HEK293 (cell line): ENCODE data around the gene CROT.

Experiments used
- CTCF ChIA-PET: fragments of 350-600 bp; formaldehyde crosslinking; extraction: SDS; loops from one replicate; lab custom pipeline; 2021; ENCODE audit warnings: antibody characterized with exemption; lab: Yijun Ruan, JAX
- POLR2A ChIA-PET: fragments of 300-600 bp; formaldehyde crosslinking; extraction: SDS; loops from one replicate; lab custom pipeline; 2020; ENCODE audit warnings: antibody characterized with exemption, inconsistent platforms; lab: Yijun Ruan, JAX
- H3K27ac ChIP-seq: fragments of 200-500 bp; sonication (Bioruptor generic); 2 replicates; pipeline ENCODE4 v1.5.1; 2014; ENCODE audit warnings: low read depth, low read length, control low read depth, inconsistent platforms; ENCODE audit errors: extremely low read depth
- H3K36me3 ChIP-seq, 2 experiments: fragments of 200-500 bp in 1 of 2; sonication (Bioruptor generic) in 1 of 2; 1 replicate in 1 of 2; 2 replicates in 1 of 2; pipeline ENCODE4 v1.5.1; 2014 to 2017; ENCODE audit warnings: inconsistent platforms in 2 of 2, low read length in 2 of 2; ENCODE audit not compliant: control insufficient read depth in 2 of 2, insufficient read depth in 1 of 2
- H3K4me1 ChIP-seq: fragments of 200-500 bp; sonication (Bioruptor generic); 2 replicates; pipeline ENCODE4 v1.5.1; 2014; ENCODE audit warnings: mild to moderate bottlenecking, low read length, inconsistent platforms; ENCODE audit not compliant: control insufficient read depth, insufficient read depth
- H3K4me3 ChIP-seq: 2 replicates; pipeline ENCODE4 v1.5.1; 2011; ENCODE audit warnings: low read depth, mild to moderate bottlenecking, control low read depth, low read length, moderate library complexity
- H3K9me3 ChIP-seq: fragments of 200-500 bp; sonication (Bioruptor generic); 2 replicates; pipeline ENCODE4 v1.5.1; 2014; ENCODE audit warnings: low read depth, low read length, inconsistent platforms; ENCODE audit not compliant: control insufficient read depth, insufficient read depth
- GFI1B ChIP-seq: fragments of 450-650 bp; formaldehyde crosslinking; IDR thresholded peaks from 2 replicates; pipeline ENCODE4 v1.5.1; 2016; ENCODE audit warnings: missing biosample characterization, missing genetic modification characterization
- GLIS2 ChIP-seq: fragments of 450-650 bp; formaldehyde crosslinking; IDR thresholded peaks from 2 replicates; pipeline ENCODE4 v1.5.1; 2016; ENCODE audit warnings: missing biosample characterization, missing genetic modification characterization
- HOXC10 ChIP-seq: sonication (generic); formaldehyde crosslinking; IDR thresholded peaks from 2 replicates; pipeline ENCODE4 v1.8.1; 2023; ENCODE audit warnings: mild to moderate bottlenecking, missing genetic modification reagents
- KLF8 ChIP-seq: fragments of 450-650 bp; formaldehyde crosslinking; IDR thresholded peaks from 2 replicates; pipeline ENCODE4 v1.5.1; 2016; ENCODE audit warnings: missing biosample characterization, missing genetic modification characterization
- YY1 ChIP-seq: fragments of 450-650 bp; formaldehyde crosslinking; IDR thresholded peaks from 2 replicates; pipeline ENCODE4 v1.5.1; 2018; ENCODE audit warnings: missing biosample characterization, missing genetic modification characterization
- ZNF138 ChIP-seq: fragments of 450-650 bp; formaldehyde crosslinking; IDR thresholded peaks from 2 replicates; pipeline ENCODE4 v1.5.1; 2016; ENCODE audit warnings: missing biosample characterization, missing genetic modification characterization, borderline replicate concordance
- ZNF175 ChIP-seq: fragments of 450-650 bp; formaldehyde crosslinking; IDR thresholded peaks from 2 replicates; pipeline ENCODE4 v1.5.1; 2016; ENCODE audit warnings: missing biosample characterization, missing genetic modification characterization
- ZNF23 ChIP-seq: fragments of 450-650 bp; formaldehyde crosslinking; IDR thresholded peaks from 2 replicates; pipeline ENCODE4 v1.5.1; 2016; ENCODE audit warnings: missing biosample characterization, missing genetic modification characterization, borderline replicate concordance
- ZNF239 ChIP-seq: fragments of 450-650 bp; formaldehyde crosslinking; IDR thresholded peaks from 2 replicates; pipeline ENCODE4 v1.5.1; 2016; ENCODE audit warnings: missing biosample characterization, missing genetic modification characterization
- ZNF600 ChIP-seq: fragments of 450-650 bp; formaldehyde crosslinking; IDR thresholded peaks from 2 replicates; pipeline ENCODE4 v1.5.1; 2016; ENCODE audit warnings: missing biosample characterization, missing genetic modification characterization
- ZNF660 ChIP-seq: fragments of 450-650 bp; IDR thresholded peaks from 2 replicates; pipeline ENCODE4 v1.5.1; 2018; ENCODE audit warnings: missing biosample characterization, mild to moderate bottlenecking, missing genetic modification characterization
- ZNF707 ChIP-seq: fragments of 450-650 bp; formaldehyde crosslinking; IDR thresholded peaks from 2 replicates; pipeline ENCODE4 v1.5.1; 2016; ENCODE audit warnings: missing biosample characterization, missing genetic modification characterization
- ZNF776 ChIP-seq: fragments of 450-650 bp; formaldehyde crosslinking; IDR thresholded peaks from 2 replicates; pipeline ENCODE4 v1.5.0; 2017; ENCODE audit warnings: missing biosample characterization, missing genetic modification characterization, borderline replicate concordance
- TF ChIP-seq, protein P1 (sequence below): fragments of 450-650 bp; formaldehyde crosslinking; IDR thresholded peaks from 2 replicates; pipeline ENCODE4 v1.5.1; 2016; ENCODE audit warnings: missing biosample characterization, missing genetic modification characterization
- TF ChIP-seq, protein P2 (sequence below): fragments of 450-650 bp; IDR thresholded peaks from 2 replicates; pipeline ENCODE4 v1.5.1; 2018; ENCODE audit warnings: missing biosample characterization, mild to moderate bottlenecking, missing genetic modification characterization
- TF ChIP-seq, protein P3 (sequence below): fragments of 450-650 bp; formaldehyde crosslinking; IDR thresholded peaks from 2 replicates; pipeline ENCODE4 v1.5.1; 2016; ENCODE audit warnings: missing biosample characterization, missing genetic modification characterization

Gene CROT

DNA sequence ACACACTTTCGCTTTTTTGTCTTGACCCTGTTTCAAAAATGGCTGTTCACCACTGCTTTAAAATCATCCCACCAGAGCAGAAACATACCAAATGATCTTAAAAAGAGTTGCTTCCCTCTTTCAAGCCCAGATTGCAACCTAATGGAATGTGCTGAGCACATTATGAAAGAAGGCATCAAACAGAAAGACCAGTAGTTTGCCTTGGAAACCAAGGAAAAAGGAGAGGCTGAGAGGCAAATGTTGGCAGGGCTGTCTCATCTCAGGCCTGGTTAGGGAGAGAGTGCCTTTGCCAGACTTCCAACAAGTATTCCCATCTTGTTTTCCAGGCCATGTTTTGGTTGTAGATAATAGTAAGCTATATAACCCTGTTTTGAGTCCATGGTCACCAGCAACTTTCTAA is 65.7 kb downstream of the CROT start:
- TF ChIP-seq YY1 (tag by site-specific recombination) (no peak), ZNF707 (tag by site-specific recombination) (no peak)
- no peaks in the 10 kb centered on the region for H3K36me3 ChIP-seq
- ChIA-PET POLR2A (no interaction called here), CTCF (interaction anchor here (9.6 kb wide), 1 partner anchor 95 kb away, joined by 163 read pairs; no protein-coding TSS in a partner anchor)
- no peaks in the 10 kb centered on the region for H3K4me1 ChIP-seq
- H3K27ac ChIP-seq: no peak overlapping the region
- no peak overlapping the region for H3K4me3 ChIP-seq
- no peaks in the 10 kb centered on the region for H3K9me3 ChIP-seq

DNA sequence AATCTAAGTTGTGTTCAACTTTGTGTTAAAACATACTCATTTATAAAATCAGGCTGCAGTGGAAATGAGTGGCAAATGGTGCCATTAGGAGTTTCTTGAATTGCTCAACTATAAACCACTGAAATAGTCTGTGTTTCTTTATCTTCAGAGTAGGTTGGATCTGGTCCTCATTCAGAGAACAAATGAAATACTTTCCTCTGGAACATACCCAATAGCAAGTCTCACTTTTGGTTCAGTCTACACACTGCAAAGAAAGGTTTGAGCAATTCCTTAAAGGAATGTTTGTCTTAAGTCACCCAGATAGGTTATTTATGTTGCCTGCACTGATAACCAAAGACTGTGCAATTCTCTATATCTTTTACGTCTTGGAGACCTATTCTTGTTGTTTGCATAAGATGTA is 67.6 kb downstream of the CROT start:
- no peaks in the 10 kb centered on the region for H3K9me3 ChIP-seq
- no peaks in the 10 kb centered on the region for H3K4me1 ChIP-seq
- POLR2A ChIA-PET: no interaction called here
- CTCF ChIA-PET: interaction anchor here (0.6 to 9.6 kb wide), 3 partner anchors 25 to 486 kb away, joined by 3 to 163 read pairs (median 6); no protein-coding TSS in a partner anchor
- no peak overlapping the region for H3K27ac ChIP-seq
- no peaks in the 10 kb centered on the region for H3K36me3 ChIP-seq
- no peak overlapping the region for H3K4me3 ChIP-seq
- TF ChIP-seq ZNF23: no peak
- TF ChIP-seq, all 188 proteins: peak for 0

DNA sequence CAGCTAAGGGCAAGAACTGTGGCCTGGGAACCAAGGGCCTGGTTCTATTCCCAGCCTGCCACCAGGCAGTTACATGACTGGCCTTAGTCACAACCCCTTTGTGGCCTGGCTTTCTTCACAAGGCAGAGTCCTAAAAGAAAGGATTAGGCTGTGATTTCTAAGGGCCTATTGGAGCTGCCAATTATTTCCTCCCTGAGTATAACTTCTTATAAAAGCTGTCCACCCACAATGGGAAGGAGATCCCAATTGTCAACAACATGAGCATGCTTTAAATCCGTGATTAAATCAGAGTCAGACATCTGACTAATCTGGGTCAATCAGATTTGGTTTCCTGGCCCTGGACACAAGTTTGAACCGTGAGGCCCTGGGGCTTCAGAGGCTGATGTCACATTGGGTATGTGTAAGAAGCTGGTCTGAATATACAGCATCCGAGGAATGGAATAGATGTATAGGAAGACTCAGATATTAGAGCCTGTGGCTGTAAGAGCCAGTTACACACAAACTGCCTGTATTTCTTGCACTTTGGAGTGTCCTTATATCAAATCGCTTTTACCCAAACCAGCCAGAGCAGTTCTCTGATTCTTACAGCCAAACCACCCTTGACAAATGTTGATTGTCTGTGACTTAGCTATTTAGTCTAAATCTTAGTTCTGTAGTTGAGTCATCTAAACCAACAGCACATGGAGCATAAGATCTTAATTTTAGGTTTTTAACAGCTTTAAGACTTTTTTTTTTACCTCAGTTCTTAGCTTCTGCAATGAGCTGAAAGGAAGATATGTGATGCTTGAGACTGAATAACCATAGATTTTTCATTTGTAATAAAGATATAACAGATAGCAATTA is 68.7 kb downstream of the CROT start:
- Histone ChIP-seq H3K9me3 (no peaks in the 10 kb centered on the region), H3K36me3 (no peaks in the 10 kb centered on the region), H3K4me1 (no peaks in the 10 kb centered on the region), H3K27ac (no peak overlapping the region), H3K4me3 (no peak overlapping the region)
- no peak for TF ChIP-seq ZNF660 (tag by site-specific recombination)
- TF ChIP-seq, protein P1, sequence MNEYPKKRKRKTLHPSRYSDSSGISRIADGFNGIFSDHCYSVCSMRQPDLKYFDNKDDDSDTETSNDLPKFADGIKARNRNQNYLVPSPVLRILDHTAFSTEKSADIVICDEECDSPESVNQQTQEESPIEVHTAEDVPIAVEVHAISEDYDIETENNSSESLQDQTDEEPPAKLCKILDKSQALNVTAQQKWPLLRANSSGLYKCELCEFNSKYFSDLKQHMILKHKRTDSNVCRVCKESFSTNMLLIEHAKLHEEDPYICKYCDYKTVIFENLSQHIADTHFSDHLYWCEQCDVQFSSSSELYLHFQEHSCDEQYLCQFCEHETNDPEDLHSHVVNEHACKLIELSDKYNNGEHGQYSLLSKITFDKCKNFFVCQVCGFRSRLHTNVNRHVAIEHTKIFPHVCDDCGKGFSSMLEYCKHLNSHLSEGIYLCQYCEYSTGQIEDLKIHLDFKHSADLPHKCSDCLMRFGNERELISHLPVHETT (tag by site-specific recombination): no peak
- TF ChIP-seq, protein P2, sequence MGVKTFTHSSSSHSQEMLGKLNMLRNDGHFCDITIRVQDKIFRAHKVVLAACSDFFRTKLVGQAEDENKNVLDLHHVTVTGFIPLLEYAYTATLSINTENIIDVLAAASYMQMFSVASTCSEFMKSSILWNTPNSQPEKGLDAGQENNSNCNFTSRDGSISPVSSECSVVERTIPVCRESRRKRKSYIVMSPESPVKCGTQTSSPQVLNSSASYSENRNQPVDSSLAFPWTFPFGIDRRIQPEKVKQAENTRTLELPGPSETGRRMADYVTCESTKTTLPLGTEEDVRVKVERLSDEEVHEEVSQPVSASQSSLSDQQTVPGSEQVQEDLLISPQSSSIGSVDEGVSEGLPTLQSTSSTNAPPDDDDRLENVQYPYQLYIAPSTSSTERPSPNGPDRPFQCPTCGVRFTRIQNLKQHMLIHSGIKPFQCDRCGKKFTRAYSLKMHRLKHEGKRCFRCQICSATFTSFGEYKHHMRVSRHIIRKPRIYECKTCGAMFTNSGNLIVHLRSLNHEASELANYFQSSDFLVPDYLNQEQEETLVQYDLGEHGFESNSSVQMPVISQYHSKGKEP (tag by site-specific recombination): no peak
- no peak for TF ChIP-seq KLF8 (tag by site-specific recombination)
- no peak for TF ChIP-seq ZNF600 (tag by site-specific recombination)
- no peak for TF ChIP-seq ZNF239 (tag by site-specific recombination)
- no peak for TF ChIP-seq ZNF776
- no peak for TF ChIP-seq ZNF175
- TF ChIP-seq GLIS2: no peak
- no peak for TF ChIP-seq HOXC10
- TF ChIP-seq GFI1B (tag by site-specific recombination): no peak
- TF ChIP-seq, protein P3, sequence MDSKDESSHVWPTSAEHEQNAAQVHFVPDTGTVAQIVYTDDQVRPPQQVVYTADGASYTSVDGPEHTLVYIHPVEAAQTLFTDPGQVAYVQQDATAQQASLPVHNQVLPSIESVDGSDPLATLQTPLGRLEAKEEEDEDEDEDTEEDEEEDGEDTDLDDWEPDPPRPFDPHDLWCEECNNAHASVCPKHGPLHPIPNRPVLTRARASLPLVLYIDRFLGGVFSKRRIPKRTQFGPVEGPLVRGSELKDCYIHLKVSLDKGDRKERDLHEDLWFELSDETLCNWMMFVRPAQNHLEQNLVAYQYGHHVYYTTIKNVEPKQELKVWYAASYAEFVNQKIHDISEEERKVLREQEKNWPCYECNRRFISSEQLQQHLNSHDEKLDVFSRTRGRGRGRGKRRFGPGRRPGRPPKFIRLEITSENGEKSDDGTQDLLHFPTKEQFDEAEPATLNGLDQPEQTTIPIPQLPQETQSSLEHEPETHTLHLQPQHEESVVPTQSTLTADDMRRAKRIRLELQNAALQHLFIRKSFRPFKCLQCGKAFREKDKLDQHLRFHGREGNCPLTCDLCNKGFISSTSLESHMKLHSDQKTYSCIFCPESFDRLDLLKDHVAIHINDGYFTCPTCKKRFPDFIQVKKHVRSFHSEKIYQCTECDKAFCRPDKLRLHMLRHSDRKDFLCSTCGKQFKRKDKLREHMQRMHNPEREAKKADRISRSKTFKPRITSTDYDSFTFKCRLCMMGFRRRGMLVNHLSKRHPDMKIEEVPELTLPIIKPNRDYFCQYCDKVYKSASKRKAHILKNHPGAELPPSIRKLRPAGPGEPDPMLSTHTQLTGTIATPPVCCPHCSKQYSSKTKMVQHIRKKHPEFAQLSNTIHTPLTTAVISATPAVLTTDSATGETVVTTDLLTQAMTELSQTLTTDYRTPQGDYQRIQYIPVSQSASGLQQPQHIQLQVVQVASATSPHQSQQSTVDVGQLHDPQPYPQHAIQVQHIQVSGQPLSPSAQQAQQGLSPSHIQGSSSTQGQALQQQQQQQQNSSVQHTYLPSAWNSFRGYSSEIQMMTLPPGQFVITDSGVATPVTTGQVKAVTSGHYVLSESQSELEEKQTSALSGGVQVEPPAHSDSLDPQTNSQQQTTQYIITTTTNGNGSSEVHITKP: no peak
- no peak for TF ChIP-seq ZNF138
- CTCF ChIA-PET: interaction anchor here (0.6 to 9.6 kb wide), 8 partner anchors 10 to 546 kb away, joined by 3 to 163 read pairs (median 3); no protein-coding TSS in a partner anchor
- POLR2A ChIA-PET: no interaction called here
